HG03442 (cell line): ENCODE measurements around the gene ILF3.
"Not testable (repeated sequence)": the region's sequence is repeated elsewhere in the genome, so short reads cannot be mapped to it uniquely, and the experiment has no call there.

Experiments
- ATAC-seq: cut with Tn5 transposase; IDR thresholded peaks from one replicate; pipeline ENCODE4 v1.9.1; 2021; ENCODE audit warnings: mild to moderate bottlenecking, moderate library complexity; ENCODE audit not compliant: unreplicated experiment

Gene ILF3

DNA sequence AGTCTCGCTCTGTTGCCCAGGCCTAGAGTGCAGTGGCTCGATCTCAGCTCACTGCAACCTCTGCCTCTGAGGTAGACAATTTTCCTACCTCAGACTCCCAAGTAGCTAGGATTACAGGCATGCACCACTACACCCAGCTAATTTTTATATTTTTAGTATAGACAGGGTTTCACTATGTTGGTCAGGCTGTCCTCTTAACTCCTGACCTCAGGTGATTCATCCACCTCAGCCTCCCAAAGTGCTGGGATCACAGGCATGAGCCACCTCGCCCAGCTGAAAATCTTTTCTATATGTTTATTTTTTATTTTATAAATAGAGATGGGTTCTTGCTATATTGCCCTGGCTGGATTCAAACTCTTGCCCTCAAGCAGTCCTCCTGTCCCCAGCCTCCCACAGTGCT is 17.8 kb downstream of the ILF3 start:
- not testable (repeated sequence) for ATAC-seq

DNA sequence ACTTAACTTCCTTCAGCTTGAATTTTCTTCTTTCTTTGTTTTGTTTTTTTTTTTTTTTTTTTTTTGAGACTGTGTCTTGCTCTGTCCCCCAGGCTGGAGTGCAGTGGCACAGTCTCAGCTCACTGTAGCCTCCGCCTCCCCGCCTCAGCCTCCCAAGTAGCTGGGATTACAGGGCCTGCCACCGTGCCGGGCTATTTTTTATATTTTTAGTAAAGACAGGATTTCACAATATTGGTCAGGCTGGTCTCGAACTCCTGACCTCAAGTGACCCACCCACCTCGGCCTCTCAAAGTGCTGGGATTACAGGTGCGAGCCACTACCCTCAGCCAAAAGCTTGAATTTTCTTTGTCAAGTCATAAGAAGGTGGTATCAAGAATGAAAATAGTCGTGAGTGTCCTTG is 21.1 kb downstream of the ILF3 start:
- ATAC-seq = not testable (repeated sequence)

DNA sequence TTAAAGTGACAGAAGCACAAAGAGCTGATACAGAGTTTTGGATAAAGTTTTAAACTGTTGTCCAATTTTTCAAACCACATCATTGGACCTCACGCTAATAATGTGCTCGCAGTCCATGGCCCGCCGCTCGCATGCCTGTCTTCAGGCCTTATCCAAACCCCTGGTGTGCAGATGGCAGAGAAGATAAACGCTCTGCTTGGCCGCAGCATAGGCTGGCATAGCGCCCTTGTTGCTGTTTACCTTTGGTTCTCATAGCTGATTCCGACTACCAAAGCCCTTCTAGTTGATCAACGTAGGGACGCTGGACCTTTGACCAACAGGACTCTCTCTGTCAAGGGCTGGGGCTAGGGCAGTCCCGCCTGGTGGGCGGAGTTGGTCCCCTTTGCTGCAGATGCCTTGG is 23.6 kb downstream of the ILF3 start:
- no peak for ATAC-seq

DNA sequence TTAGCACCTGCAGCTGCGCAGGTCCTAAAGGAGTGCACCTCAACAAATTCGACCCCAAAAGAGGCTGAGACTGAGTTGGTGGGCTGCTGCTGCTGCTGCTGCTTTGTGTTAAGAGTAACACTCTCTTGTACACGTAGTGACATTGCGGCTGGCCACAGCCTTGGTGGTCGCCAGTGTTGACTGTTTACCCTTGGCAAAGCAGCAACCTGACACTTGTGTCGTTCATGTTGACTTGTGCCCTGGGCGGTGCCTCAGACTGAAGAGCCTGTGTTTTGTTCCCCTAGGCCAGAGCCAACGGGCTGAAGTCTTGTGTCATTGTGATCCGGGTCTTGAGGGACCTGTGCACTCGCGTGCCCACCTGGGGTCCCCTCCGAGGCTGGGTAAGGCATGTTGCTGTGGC is 24.7 kb downstream of the ILF3 start:
- no peak for ATAC-seq

DNA sequence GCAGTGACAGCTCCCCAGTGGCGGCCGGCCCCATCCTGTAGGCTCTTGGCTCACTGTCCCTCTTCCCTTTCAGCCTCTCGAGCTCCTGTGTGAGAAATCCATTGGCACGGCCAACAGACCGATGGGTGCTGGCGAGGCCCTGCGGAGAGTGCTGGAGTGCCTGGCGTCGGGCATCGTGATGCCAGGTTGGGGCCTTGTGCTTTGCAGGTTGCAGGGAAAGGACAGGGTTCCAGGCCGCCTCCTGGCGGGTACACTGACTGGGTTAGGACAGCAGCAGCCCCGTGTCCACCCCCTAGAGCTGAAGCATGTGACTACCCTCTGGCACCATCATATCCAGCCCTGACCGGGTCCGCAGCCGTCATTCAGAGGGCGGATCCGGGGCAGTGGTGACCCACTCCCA is 25.6 kb downstream of the ILF3 start:
- ATAC-seq = no peak

DNA sequence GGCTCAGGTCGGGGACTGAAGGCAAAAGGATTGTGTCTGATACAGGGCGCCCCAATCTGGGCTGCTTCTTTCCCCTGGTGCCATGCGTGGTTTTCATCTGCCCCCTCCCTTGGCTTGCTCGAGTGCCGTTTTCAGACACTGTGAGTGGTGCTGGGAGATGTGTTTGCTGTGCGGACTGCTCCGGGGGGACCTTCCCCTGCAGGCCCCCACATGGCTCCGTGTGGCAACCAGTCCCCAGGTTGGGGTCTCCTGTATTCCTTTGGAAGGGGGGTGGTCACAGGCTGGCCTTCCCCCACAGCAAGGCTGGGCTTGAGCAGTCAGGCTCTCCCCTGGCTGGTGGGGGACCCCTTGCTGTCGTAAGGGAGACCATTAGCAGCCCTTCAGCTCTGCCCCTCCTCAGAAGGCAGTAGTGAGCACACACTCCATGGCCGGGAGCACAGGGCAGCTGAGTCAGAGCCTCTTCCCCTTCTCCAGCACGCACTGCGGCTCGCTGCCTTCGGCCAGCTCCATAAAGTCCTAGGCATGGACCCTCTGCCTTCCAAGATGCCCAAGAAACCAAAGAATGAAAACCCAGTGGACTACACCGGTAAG is 26.5 kb downstream of the ILF3 start:
- no peak for ATAC-seq

DNA sequence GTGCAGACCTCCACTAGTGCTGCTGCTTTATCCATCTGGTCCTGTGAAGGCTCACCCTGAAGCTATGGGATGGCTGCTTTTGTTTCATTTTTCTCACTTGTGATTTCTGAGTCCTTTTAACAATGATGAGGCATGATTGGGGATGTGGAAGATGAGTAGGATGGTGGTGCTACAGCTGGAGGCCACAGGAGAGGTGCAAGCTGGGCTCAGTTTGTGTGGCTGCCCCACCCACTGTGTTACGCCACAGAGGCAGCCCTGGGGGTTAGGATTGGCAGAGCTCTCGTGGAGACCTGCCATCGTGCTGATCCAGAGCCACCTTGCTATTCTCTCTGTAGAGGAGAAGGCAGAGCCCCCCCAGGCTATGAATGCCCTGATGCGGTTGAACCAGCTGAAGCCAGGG is 27.5 kb downstream of the ILF3 start:
- ATAC-seq = no peak

DNA sequence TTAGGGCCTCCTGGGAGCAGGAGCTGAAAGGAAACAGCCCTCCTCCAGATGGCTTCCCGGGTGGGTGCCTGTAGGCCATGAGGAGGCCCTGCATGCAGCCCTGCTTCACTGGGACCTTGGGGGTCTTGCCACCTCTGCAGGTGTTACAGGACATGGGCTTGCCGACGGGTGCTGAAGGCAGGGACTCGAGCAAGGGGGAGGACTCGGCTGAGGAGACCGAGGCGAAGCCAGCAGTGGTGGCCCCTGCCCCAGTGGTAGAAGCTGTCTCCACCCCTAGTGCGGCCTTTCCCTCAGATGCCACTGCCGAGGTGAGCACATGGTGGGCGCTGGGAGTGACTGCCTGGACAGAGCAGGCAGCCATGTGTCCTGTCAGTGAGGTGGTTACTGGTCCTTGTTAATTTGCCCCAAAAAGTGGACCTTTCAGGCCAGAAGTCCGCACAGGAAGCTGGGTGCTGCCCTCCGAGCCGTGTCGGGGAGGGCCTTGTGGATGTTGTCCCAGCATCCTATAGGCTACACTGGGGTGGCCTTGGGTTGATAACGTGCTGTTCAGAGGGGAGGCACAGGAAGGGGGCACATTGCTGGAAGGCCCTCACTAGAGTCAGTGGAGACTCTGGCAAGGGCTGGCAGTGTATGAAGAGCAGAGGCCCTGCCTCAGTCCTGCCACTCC is 28.4 kb downstream of the ILF3 start:
- ATAC-seq = no peak

DNA sequence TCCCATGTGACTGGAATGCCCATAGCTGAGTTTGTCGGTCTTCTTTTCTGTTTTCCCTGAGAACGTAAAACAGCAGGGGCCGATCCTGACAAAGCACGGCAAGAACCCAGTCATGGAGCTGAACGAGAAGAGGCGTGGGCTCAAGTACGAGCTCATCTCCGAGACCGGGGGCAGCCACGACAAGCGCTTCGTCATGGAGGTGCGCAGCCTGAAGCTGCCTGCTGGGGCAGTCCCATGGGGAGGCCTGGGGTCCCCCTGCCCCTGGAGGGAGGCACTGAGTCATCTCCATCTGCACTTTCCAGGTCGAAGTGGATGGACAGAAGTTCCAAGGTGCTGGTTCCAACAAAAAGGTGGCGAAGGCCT is 28.9 kb downstream of the ILF3 start:
- ATAC-seq = no peak

DNA sequence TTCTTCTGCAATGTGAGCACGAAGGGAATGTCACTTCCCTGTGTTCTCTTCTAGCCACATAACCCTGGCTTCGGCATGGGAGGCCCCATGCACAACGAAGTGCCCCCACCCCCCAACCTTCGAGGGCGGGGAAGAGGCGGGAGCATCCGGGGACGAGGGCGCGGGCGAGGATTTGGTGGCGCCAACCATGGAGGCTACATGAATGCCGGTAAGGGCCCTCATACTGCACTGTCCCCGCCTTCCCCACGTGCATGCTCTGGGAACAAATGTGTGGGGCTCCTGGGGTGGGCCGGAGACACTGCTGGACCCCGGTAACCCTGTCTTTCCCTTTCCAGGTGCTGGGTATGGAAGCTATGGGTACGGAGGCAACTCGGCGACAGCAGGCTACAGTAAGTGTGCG is 29.4 kb downstream of the ILF3 start:
- ATAC-seq = no peak

DNA sequence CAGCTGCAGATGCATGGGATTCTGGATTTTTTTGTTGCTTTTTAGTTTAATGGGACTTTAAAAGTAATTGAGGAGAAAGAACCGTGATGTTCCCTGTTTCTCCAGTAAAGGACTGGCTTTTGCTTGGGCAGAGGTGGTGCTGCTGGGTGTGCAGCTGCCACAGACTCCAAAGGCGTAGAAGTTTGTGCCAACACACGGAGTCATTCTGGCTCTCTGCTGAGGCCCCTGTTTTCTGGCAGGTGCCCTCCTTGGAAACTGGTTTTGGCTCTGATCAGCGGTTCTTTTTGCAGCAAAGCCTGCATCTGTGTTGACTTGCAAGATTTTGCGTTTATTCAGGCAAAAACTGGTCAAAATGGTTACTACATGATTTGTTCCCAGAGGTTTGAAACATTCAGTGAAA is 31.1 kb downstream of the ILF3 start:
- no peak for ATAC-seq

DNA sequence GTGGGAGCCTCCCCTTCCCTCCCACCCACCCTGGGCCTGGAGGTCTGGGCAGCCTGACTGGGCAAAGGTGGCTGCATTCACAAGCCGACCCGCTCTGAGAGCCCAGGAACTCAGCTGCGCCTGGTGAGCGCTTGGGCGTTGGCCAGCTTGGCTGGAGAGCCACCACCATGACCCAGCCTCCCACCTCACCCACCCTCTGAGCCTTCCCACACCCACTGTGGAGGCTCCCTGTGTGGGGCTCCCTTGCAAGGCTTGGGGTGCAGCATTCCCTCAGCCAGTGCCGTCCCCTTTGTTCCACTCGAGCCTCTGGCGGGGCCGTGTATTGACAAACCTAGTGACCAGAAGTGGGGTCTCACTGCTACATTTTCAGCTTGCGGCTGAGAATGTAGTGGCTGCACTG is 32.0 kb downstream of the ILF3 start:
- no peak for ATAC-seq

DNA sequence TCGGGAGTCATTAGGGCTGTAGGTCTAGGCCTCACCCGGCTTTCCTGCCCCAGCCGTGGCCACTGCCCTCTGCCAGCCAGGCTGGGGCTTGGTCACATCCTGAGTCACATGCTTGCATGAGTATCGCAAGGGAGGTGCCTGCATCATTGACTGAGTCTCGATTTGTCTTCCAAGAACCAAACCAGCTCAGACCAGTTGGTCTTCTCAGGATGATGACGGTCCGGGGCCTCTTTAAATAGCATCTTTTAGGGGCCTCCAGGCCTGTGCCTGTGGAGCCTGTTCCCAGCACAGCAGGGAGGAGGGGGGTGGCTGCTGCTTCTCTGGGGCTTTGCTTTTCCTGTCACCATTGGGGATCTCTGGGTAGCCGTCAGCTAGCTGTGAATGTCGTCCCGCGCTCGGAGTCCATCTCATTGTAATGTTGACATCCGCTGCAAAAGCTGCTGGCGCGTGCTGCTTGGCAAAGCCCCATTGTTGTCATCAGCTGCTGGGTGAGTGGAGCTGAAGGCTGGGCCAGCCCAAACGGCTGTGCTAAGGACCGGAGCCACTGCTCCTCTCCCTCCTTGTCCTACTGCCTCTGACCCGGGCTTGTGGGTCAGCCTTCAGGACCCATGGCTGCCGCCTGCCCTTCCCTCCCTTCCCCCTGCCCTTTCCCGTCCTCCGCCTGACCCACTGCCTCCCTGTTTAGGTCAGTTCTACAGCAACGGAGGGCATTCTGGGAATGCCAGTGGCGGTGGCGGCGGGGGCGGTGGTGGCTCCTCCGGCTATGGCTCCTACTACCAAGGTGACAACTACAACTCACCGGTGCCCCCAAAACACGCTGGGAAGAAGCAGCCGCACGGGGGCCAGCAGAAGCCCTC is 32.7 kb downstream of the ILF3 start:
- ATAC-seq = no peak

DNA sequence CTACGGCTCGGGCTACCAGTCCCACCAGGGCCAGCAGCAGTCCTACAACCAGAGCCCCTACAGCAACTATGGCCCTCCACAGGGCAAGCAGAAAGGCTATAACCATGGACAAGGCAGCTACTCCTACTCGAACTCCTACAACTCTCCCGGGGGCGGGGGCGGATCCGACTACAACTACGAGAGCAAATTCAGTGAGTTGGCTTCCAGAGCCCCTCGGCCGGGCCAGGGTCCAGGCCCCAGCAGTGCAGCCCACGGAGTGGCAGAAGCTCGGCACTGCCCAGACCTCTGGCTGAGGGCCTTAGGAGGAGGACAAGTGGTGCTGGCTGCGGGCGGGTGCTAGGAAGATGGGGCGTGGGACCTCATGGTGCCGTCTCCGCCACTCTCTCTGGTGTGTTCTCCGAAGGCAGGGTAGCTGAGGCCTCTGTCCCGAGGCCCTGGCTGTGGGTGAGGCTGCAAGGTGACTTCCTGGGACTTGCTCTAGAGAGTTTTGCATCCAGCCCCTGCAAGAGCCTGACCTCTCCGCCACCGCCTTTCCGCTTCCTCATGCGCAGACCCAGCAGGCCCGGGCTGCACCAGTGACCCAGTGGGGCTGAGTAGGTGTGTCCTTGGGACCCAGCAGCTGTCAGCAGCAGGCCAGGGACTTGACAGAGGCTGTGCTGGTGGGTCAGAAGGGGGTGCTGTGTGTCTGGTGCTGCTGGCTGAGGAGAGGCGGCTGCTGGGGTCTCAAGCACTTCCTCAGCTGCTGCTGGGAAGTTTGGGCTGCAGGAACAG is 33.6 kb downstream of the ILF3 start:
- no peak for ATAC-seq

DNA sequence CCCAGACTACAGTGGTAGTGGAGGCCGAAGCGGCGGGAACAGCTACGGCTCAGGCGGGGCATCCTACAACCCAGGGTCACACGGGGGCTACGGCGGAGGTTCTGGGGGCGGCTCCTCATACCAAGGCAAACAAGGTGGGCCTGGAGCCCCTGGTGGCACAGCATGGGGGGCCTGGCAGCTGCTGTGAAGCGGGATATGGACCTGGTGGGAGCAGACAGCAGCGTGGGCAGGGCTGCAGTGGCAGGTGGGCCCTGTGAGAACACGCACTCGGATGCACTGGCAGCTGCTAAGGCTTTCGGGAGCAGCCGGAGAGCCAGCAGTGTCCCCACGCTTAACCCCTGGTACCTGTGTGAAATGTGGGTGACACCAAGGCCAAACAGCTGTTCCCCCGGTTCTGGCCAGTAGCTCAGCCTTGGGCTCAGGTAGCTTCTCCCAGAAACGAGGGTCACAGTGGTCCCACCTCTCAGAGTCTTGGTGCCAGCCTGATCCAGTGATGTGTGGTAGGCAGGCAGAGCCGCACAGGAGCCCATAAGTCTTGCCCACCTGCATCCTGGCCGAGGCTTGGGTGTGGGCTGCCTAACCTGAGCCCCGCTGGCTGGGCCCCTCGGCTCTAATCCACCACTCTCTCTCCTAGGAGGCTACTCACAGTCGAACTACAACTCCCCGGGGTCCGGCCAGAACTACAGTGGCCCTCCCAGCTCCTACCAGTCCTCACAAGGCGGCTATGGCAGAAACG is 34.6 kb downstream of the ILF3 start:
- ATAC-seq = no peak

DNA sequence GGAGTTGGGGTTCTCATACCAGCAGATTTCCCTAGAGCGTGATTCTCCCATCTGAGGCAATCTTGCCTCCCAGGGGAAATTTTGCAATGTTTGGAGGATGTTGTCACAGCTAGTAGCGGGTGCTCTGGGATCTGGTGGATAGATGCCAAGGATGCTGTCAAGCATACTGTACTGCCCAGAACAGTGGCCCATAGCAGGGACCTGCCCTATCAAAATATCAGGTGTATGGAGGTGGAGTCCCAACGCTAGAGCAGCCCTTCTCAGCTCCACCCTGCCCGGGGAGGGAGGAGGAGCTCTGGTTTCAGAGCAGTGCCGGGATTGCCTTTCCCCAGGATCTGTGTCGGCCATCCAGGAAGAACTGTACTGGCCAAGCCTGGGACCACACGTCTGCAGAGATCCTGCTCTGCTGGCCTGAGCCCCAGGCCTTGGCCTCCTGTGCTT is 36.2 kb downstream of the ILF3 start:
- ATAC-seq = no peak

DNA sequence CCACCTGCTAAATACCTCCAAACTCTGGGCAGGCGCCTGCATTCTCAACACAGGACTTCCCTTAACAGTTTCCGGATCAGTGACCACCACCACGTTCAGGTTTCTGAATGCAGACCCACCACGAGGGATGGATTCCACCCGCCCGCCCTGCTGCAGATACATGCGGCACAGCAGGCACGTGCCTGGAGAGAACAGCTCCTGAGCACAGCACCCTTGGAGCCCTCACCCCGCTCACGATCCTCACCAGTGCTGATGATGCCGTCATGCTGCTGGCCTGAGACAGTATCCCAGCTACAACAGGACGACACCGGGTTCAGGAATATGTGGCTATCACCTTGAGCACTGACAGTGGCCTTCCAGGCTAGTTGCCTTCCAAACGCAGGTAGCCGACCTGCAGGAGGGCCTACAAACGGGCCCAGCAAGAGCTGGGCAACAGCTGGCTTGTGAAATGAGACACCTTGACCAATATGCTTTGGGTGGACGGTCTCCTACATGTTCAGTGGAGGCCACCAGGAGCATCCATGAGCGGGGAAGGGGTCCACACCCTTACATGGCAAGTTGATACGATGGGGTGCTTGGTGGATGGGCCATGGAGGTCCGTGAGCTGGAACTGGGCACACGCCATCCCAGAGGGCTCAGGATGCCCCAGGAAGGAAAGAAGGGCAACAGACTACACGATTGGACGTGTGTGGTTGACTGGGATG is 37.2 kb downstream of the ILF3 start:
- ATAC-seq = no peak

DNA sequence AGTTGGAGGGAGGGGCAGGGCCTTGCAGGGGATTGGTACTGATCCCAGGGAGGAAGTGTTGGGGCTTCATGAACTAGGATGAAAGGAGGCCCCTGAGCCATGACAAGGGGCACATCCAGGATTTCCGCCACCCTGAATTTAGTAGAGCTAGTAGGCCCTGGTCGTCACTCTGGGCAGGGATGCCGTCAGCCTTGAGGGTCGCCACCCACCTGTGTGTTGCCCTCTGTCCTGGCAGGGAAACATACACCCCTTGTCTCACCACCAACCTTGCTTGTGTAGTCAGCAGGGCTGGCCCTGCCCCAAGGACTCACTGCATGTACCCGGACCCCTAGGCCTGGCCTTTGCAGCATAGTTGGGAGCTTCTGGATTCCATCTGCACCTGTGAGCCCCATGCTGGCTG is 37.7 kb downstream of the ILF3 start:
- ATAC-seq = no peak

DNA sequence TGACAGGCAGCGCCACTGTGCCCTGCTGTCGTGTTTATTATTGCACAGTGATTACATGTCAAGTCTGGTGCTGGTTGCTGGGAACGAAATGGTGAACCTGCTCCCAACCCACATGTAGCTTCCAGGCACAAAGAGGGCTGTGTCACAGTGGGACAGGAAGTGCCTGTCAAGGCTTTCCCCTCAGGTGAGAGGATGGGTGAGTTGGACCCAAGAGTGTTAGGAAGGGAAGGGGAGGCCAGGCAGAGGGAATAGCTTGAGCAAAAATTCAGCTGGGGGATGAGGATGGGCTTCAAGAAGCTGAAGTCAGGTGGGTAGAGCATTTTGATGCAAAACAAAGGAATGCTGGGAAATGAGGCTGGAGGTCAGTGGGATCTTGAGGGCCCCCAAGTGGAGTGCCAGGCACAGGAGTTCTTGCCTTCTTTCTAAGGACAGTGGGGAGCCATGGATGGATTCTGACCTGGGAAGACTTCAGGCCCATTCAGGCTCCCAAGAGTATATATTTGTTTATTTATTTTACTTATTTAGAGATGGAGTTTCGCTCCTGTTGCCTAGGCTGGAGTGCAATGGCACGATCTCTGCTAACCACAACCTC is 38.6 kb downstream of the ILF3 start:
- ATAC-seq = no peak
